ENCODE results near the gene RAB4A. TPM values are rescaled to one million over a fixed set of nuclear protein-coding genes. Genes with fewer than 3 reads are reported as not detected.

The RAB4A gene
- total and polyA plus RNA-seq, 4 donors, result 20.2 to 54.4 (median 26.5) TPM

- no peak for TF ChIP-seq CTCF (IDR thresholded peaks at IDR 0.05; ENCODE audit: control extremely low read depth, extremely low read depth)
- DNase-seq (no peak), ATAC-seq (ENCODE audit: insufficient read depth, low FRiP score) (no peak)
- Histone ChIP-seq H3K9me3 (ENCODE audit: control insufficient read depth in 4 of 4, insufficient read depth in 3 of 4, low read length in 3 of 4) (peaks cover 0 to 6% (median 0%) of the 10 kb centered on the region in 4 donors), H3K36me3 (ENCODE audit: control insufficient read depth in 4 of 4, insufficient read depth in 4 of 4, low read length in 4 of 4) (no peaks in the 10 kb centered on the region), H3K4me3 (no peak overlapping the region), H3K9ac (ENCODE audit: insufficient read depth in 1 of 2, low read length in 2 of 2) (no peak overlapping the region), H3K4me1 (ENCODE audit: control insufficient read depth in 5 of 5, insufficient read depth in 5 of 5, low read length in 5 of 5) (peaks cover 0 to 4% (median under 1%) of the 10 kb centered on the region in 5 donors), H3K27ac (ENCODE audit: low read depth in 1 of 2, low read length in 1 of 2) (no peak overlapping the region), H3K27me3 (ENCODE audit: control insufficient read depth in 3 of 3, insufficient read depth in 3 of 3, low read length in 2 of 3) (no peaks in the 10 kb centered on the region)
- 48 to 64% methylated on average over 2 of the region's 2 CpGs for WGBS, 2 donors
Measured at GRCh38 chr1:229266832-229267500, 3.9 kb upstream of the RAB4A start.

DNA sequence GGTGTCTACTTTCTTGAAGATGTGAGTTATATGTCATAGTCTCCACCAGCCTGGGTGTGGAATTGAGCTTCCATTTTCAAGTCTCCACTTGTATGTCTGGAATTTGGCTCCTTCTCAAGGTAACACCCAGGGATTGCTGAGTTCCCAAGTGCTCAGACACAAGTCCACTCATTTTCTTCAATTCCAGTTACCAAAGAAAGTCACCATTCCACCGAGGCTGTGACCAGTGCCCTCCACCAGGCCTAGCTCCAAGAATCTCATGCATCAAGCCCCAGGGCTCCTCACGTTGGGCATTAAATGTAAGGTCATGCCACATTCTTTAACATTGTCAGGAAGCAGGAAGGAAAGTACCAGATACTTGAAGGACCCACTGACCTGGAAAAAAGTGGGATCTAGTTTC lies 2.4 kb upstream of the RAB4A start:
- H3K9me3 ChIP-seq (ENCODE audit: control insufficient read depth in 4 of 4, insufficient read depth in 3 of 4, low read length in 3 of 4), result peaks cover 0 to 6% (median 0%) of the 10 kb centered on the region in 4 donors
- no peak overlapping the region for H3K27ac ChIP-seq (ENCODE audit: low read depth in 1 of 2, low read length in 1 of 2)
- no peak for TF ChIP-seq CTCF (IDR thresholded peaks at IDR 0.05; ENCODE audit: control extremely low read depth, extremely low read depth)
- no peak overlapping the region for H3K9ac ChIP-seq (ENCODE audit: insufficient read depth in 1 of 2, low read length in 2 of 2)
- no peak overlapping the region for H3K4me3 ChIP-seq
- no peaks in the 10 kb centered on the region for H3K36me3 ChIP-seq (ENCODE audit: control insufficient read depth in 4 of 4, insufficient read depth in 4 of 4, low read length in 4 of 4)
- no peaks in the 10 kb centered on the region for H3K27me3 ChIP-seq (ENCODE audit: control insufficient read depth in 3 of 3, insufficient read depth in 3 of 3, low read length in 2 of 3)
- 54 to 77% methylated on average over 2 of the region's 2 CpGs for WGBS, 2 donors
- ATAC-seq (ENCODE audit: insufficient read depth, low FRiP score) (no peak), DNase-seq (no peak)
- H3K4me1 ChIP-seq (ENCODE audit: control insufficient read depth in 5 of 5, insufficient read depth in 5 of 5, low read length in 5 of 5), result peaks cover 11 to 16% (median 12%) of the 10 kb centered on the region in 5 donors

GRCh38 chr1:229271448-229272159 lies 693 bp downstream of the RAB4A start:
- H3K27me3 ChIP-seq (ENCODE audit: control insufficient read depth in 3 of 3, insufficient read depth in 3 of 3, low read length in 2 of 3), result no peaks in the 10 kb centered on the region
- no peak for TF ChIP-seq CTCF (IDR thresholded peaks at IDR 0.05; ENCODE audit: control extremely low read depth, extremely low read depth)
- ATAC-seq (ENCODE audit: insufficient read depth, low FRiP score) (peak; percentile 16), DNase-seq (peak in 2 of 3 donors; percentile 66 to 69)
- peak overlapping the region; percentile 53 for H3K4me3 ChIP-seq
- H3K36me3 ChIP-seq (ENCODE audit: control insufficient read depth in 4 of 4, insufficient read depth in 4 of 4, low read length in 4 of 4), result no peaks in the 10 kb centered on the region
- WGBS, 2 donors, result 1 to 4% methylated on average over 20 to 32 of the region's 32 CpGs
- peaks cover 11 to 19% (median 17%) of the 10 kb centered on the region in 5 donors for H3K4me1 ChIP-seq (ENCODE audit: control insufficient read depth in 5 of 5, insufficient read depth in 5 of 5, low read length in 5 of 5)
- peaks cover 0 to 6% (median 0%) of the 10 kb centered on the region in 4 donors for H3K9me3 ChIP-seq (ENCODE audit: control insufficient read depth in 4 of 4, insufficient read depth in 3 of 4, low read length in 3 of 4)
- H3K27ac ChIP-seq (ENCODE audit: low read depth in 1 of 2, low read length in 1 of 2), result peak overlapping the region; percentile 20 to 94
- peak overlapping the region; percentile 65 to 80 for H3K9ac ChIP-seq (ENCODE audit: insufficient read depth in 1 of 2, low read length in 2 of 2)

Measured in lung (tissue), 12 donors.